BLaER1 treated with 17β-estradiol and CSF1 and Interleukin-3, amounts not matched to agents 10 nM and 100 nM (cell line): ENCODE data around the gene EFNA4.

Source experiments
- H3K27ac ChIP-seq, 11 experiments: shearing (Covaris generic); formaldehyde crosslinking; 2 replicates each; pipeline ENCODE4 v1.8.1; 2022
- H3K27me3 ChIP-seq, 11 experiments: shearing (Covaris generic); formaldehyde crosslinking; 2 replicates each; pipeline ENCODE4 v1.8.1; 2022
- H3K36me3 ChIP-seq, 11 experiments: shearing (Covaris generic); formaldehyde crosslinking; 2 replicates each; pipeline ENCODE4 v1.8.1; 2022
- H3K4me1 ChIP-seq, 10 experiments: shearing (Covaris generic); formaldehyde crosslinking; 2 replicates each; pipeline ENCODE4 v1.8.1; 2022
- H3K4me2 ChIP-seq, 11 experiments: shearing (Covaris generic); formaldehyde crosslinking; 2 replicates each; pipeline ENCODE4 v1.8.1; 2022
- H3K4me3 ChIP-seq, 10 experiments: shearing (Covaris generic); formaldehyde crosslinking; 2 replicates each; pipeline ENCODE4 v1.8.1; 2022
- H3K9ac ChIP-seq, 11 experiments: shearing (Covaris generic); formaldehyde crosslinking; 2 replicates each; pipeline ENCODE4 v1.8.1; 2022
- H3K9me3 ChIP-seq, 11 experiments: shearing (Covaris generic); formaldehyde crosslinking; replicated peaks in 1 of 11; 2 replicates each; pipeline ENCODE4 v1.8.1; 2022
- H4K20me1 ChIP-seq, 11 experiments: shearing (Covaris generic); formaldehyde crosslinking; 2 replicates each; pipeline ENCODE4 v1.8.1; 2022
- Cebpa-rat ChIP-seq, 11 experiments: shearing (Covaris generic); IDR thresholded peaks; 2 replicates each; pipeline ENCODE4 v1.8.1; 2022

The EFNA4 gene

GRCh38 chr1:155070721-155071569 is 7.4 kb downstream of the EFNA4 start:
- H3K27ac ChIP-seq = peak overlapping the region; percentile 52 to 89 (median 78); a peak in 21 of 22 replicates
- peak overlapping the region; percentile 32 to 66 (median 53) for H3K4me3 ChIP-seq
- peak overlapping the region; percentile 93 to 100 (median 98) for H3K4me2 ChIP-seq
- TF ChIP-seq Cebpa-rat (IDR thresholded peaks at IDR 0.05) = no peak
- peaks cover 8 to 35% (median 28%) of the 10 kb centered on the region in 11 experiments; a peak in 18 of 22 replicates for H3K36me3 ChIP-seq
- peaks cover 0 to 34% (median 22%) of the 10 kb centered on the region in 11 experiments; a peak in 15 of 22 replicates for H4K20me1 ChIP-seq
- no peaks in the 10 kb centered on the region for H3K27me3 ChIP-seq
- no peaks in the 10 kb centered on the region for H3K9me3 ChIP-seq
- H3K4me1 ChIP-seq = peaks cover 96 to 100% (median 99%) of the 10 kb centered on the region in 10 experiments
- peak overlapping the region; percentile 67 to 79 (median 75) for H3K9ac ChIP-seq

DNA sequence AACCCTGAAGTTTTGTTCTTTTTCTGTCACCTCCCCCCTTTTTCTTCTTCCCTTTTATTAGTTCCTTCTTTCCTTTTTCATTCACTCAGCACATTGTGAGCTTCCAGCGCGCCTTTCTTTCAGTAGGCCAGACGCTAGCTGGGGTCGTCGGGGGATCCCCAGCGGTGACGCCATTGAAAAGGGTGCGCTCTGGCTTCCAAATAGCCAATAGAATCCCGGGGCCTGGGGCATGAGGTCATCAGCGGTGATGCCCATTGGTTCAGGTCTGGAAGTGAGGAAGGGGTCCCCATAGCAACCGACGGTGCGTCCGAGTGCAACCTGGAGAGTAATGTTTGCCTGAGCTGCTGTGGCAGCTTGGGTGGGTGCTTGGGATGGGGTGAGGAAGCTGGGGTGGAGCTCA is 8.2 kb downstream of the EFNA4 start:
- TF ChIP-seq Cebpa-rat (IDR thresholded peaks at IDR 0.05) = no peak
- Histone ChIP-seq H4K20me1 (peaks cover 0 to 27% (median 14%) of the 10 kb centered on the region in 11 experiments; a peak in 14 of 22 replicates), H3K4me1 (peaks cover 95 to 100% (median 99%) of the 10 kb centered on the region in 10 experiments), H3K4me3 (peak overlapping the region in 6 of 10 experiments; percentile 49 to 66 (median 56); a peak in 9 of 20 replicates), H3K27ac (peak overlapping the region; percentile 52 to 89 (median 78); a peak in 20 of 22 replicates), H3K9ac (peak overlapping the region; percentile 67 to 79 (median 75); a peak in 21 of 22 replicates), H3K27me3 (no peaks in the 10 kb centered on the region), H3K9me3 (no peaks in the 10 kb centered on the region), H3K4me2 (peak overlapping the region; percentile 93 to 100 (median 98)), H3K36me3 (peaks cover 7 to 29% (median 23%) of the 10 kb centered on the region in 11 experiments; a peak in 18 of 22 replicates)

GRCh38 chr1:155072531-155073289 is 9.2 kb downstream of the EFNA4 start:
- Histone ChIP-seq H3K36me3 (peaks cover 0 to 20% (median 17%) of the 10 kb centered on the region in 11 experiments; a peak in 16 of 22 replicates), H3K4me2 (peak overlapping the region; percentile 93 to 100 (median 98)), H3K27me3 (no peaks in the 10 kb centered on the region), H3K4me1 (peaks cover 97 to 100% (median 100%) of the 10 kb centered on the region in 10 experiments), H4K20me1 (peaks cover 0 to 19% (median 8%) of the 10 kb centered on the region in 11 experiments; a peak in 9 of 22 replicates), H3K27ac (peak overlapping the region in 9 of 11 experiments; percentile 66 to 89 (median 78); a peak in 18 of 22 replicates), H3K4me3 (peak overlapping the region in 2 of 10 experiments; percentile 6 to 29; a peak in 2 of 20 replicates), H3K9me3 (no peaks in the 10 kb centered on the region), H3K9ac (peak overlapping the region in 9 of 11 experiments; percentile 41 to 77 (median 70); a peak in 14 of 22 replicates)
- no peak for TF ChIP-seq Cebpa-rat (IDR thresholded peaks at IDR 0.05)

- Histone ChIP-seq H3K27ac (peak overlapping the region in 10 of 11 experiments; percentile 14 to 89 (median 78); a peak in 19 of 22 replicates), H4K20me1 (peaks cover 0 to 24% (median 9%) of the 10 kb centered on the region in 11 experiments; a peak in 9 of 22 replicates), H3K4me2 (peak overlapping the region; percentile 93 to 100 (median 98)), H3K9ac (peak overlapping the region in 10 of 11 experiments; percentile 41 to 77 (median 68); a peak in 19 of 22 replicates), H3K4me3 (peak overlapping the region in 8 of 10 experiments; percentile 3 to 47 (median 28); a peak in 10 of 20 replicates), H3K9me3 (no peaks in the 10 kb centered on the region), H3K27me3 (peaks cover 0 to 5% (median 0%) of the 10 kb centered on the region in 11 experiments; a peak in 5 of 22 replicates), H3K4me1 (peaks cover 99 to 100% (median 100%) of the 10 kb centered on the region in 10 experiments), H3K36me3 (peaks cover 0 to 11% (median 9%) of the 10 kb centered on the region in 11 experiments; a peak in 15 of 22 replicates)
- peak in 4 of 11 experiments; percentile 35 to 88 (median 54); a peak in 4 of 22 replicates for TF ChIP-seq Cebpa-rat (IDR thresholded peaks at IDR 0.05)
Measured at GRCh38 chr1:155073377-155074242, 10.1 kb downstream of the EFNA4 start.

- no peak for TF ChIP-seq Cebpa-rat (IDR thresholded peaks at IDR 0.05)
- H3K4me1 ChIP-seq = peaks cover 97 to 100% (median 100%) of the 10 kb centered on the region in 10 experiments
- peak overlapping the region; percentile 93 to 100 (median 98); a peak in 20 of 22 replicates for H3K4me2 ChIP-seq
- H3K9me3 ChIP-seq = no peaks in the 10 kb centered on the region
- H4K20me1 ChIP-seq = peaks cover 10 to 28% (median 13%) of the 10 kb centered on the region in 11 experiments; a peak in 18 of 22 replicates
- H3K27ac ChIP-seq = peak overlapping the region in 7 of 11 experiments; percentile 19 to 89 (median 80); a peak in 11 of 22 replicates
- H3K36me3 ChIP-seq = no peaks in the 10 kb centered on the region
- H3K9ac ChIP-seq = peak overlapping the region in 6 of 11 experiments; percentile 13 to 76 (median 40); a peak in 9 of 22 replicates
- H3K27me3 ChIP-seq = peaks cover 18 to 24% (median 19%) of the 10 kb centered on the region in 11 experiments
- H3K4me3 ChIP-seq = no peak overlapping the region
Measured at GRCh38 chr1:155075535-155075934, 12.0 kb downstream of the EFNA4 start.

DNA sequence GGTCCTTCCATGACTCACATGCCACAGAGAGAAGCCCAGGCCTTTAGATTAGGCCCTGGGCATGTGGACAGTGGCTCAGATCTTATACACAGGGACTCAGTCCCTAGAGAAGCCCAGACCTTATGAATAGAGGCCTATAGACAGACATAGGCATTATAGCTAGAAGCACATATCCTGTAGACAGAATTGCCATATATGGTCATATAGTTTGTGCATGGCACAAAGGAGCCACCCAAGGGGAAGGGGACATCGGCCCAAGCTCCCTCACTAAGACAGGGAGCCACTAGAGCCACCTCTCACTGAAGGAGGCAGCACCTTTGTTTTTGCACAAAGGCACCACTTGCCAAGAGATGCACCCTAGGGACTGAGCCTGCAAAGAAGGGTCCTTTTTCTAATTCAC is 12.8 kb downstream of the EFNA4 start:
- H3K4me1 ChIP-seq = peaks cover 97 to 100% (median 100%) of the 10 kb centered on the region in 10 experiments
- peak overlapping the region in 10 of 11 experiments; percentile 94 to 100 (median 98); a peak in 20 of 22 replicates for H3K4me2 ChIP-seq
- H3K27ac ChIP-seq = peak overlapping the region in 5 of 11 experiments; percentile 13 to 89 (median 80); a peak in 6 of 22 replicates
- H3K27me3 ChIP-seq = peaks cover 26 to 33% (median 27%) of the 10 kb centered on the region in 11 experiments
- H3K4me3 ChIP-seq = no peak overlapping the region
- H3K36me3 ChIP-seq = no peaks in the 10 kb centered on the region
- peaks cover 18 to 36% (median 22%) of the 10 kb centered on the region in 11 experiments; a peak in 20 of 22 replicates for H4K20me1 ChIP-seq
- peak overlapping the region in 4 of 11 experiments; percentile 41 to 76 (median 53); a peak in 5 of 22 replicates for H3K9ac ChIP-seq
- H3K9me3 ChIP-seq = no peaks in the 10 kb centered on the region
- TF ChIP-seq Cebpa-rat (IDR thresholded peaks at IDR 0.05) = no peak

DNA sequence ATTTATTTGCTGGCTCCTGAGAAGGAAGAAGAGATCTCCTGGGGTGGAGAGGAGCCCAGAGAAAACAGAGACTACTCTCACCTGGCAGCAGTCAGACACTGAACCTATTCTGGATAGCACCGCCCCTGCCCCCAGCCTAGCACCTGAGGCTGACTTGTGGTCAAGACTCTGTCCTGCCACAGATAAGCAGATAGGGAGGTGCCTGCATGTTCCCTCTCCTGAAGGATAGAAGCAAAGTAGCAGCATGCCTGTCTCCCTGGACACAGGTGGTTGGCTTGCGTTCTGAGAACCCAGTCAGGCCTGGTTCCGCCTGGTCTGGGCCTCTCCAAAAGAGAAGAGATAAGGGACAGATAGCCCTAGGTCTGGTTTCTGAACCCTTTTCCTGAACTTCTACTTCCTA is 13.8 kb downstream of the EFNA4 start:
- H3K9me3 ChIP-seq = no peaks in the 10 kb centered on the region
- peak overlapping the region in 1 of 11 experiments; percentile 86; a peak in 2 of 22 replicates for H3K27ac ChIP-seq
- no peak for TF ChIP-seq Cebpa-rat (IDR thresholded peaks at IDR 0.05)
- no peak overlapping the region for H3K4me3 ChIP-seq
- H3K27me3 ChIP-seq = peaks cover 36 to 42% (median 37%) of the 10 kb centered on the region in 11 experiments
- H3K4me2 ChIP-seq = peak overlapping the region; percentile 94 to 100 (median 98); a peak in 20 of 22 replicates
- no peaks in the 10 kb centered on the region for H3K36me3 ChIP-seq
- peaks cover 97 to 100% (median 100%) of the 10 kb centered on the region in 10 experiments for H3K4me1 ChIP-seq
- H4K20me1 ChIP-seq = peaks cover 28 to 46% (median 32%) of the 10 kb centered on the region in 11 experiments; a peak in 20 of 22 replicates
- H3K9ac ChIP-seq = peak overlapping the region in 6 of 11 experiments; percentile 1 to 76 (median 36); a peak in 6 of 22 replicates
